Activated CD4-positive, alpha-beta T cell treated with anti-CD3 and anti-CD28 coated beads, Interleukin-2, amount 50 U/mL, for 16 hours (primary cell): ENCODE results near the gene MPHOSPH9.
"Not testable (repeated sequence)": the region's sequence is repeated elsewhere in the genome, so short reads cannot be mapped to it uniquely, and the experiment has no call there.

Experiments
- DNase-seq: peaks from one replicate; pipeline ENCODE4 v3.0.0-alpha.2; 2020

The MPHOSPH9 gene

DNA sequence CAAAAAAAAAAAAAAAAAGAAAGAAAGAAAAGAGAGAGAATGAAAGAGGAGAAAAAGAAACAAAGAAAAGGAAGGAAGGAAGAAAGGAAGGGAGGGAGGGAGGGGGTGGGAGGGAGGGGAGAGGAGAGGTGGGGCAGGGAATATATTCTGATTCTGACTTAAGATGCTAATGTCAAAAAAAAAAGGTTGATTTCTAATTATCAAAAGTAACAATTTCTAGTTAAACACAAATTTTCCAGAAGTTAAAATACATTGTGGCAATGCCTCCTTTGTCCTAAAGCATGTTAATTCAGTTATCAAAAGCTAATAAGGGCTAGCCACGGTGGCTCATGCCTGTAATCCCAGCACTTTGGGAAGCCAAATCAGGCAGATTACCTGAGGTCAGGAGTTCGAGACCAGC, 7.5 kb downstream of the MPHOSPH9 start:
- DNase-seq: no peak

DNA sequence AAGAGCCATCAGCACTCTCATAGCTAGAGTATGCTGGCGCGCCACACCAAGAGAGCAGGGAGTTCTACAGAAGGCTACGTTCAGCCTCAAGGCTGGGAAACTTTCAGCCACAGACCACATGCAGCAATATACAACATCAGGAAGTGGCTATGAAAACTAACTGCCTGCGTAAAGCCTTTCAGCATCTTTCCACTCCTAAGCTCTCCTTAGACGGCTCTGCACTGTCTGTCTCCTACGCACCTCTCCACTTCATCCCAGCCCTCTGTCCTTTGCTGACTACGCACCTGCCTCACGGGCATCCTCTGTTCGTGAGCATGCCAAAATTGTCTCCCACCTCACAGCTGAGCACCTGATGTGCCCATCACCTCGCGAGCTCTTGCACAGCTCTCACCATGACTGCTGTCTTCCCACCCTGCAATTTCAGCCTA, 9.7 kb downstream of the MPHOSPH9 start:
- peak; percentile 71 for DNase-seq

DNA sequence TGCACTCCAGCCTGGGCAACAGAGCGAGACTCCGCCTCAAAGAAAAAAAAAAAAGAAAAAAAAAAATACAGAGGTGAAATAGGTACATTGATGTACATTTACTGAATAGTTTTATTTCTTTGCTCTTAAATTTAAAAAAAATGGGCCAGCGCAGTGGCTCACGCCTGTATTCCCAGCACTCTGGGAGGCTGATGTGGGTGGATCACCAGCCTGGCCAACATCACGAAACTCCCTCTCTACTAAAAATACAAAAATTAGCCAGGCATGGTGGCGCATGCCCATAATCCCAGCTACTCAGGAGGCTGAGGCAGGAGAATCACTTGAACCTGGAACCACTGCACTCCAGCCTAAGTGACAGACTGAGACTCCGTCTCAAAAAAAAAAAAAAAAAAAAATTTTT, 25.1 kb downstream of the MPHOSPH9 start:
- not testable (repeated sequence) for DNase-seq

DNA sequence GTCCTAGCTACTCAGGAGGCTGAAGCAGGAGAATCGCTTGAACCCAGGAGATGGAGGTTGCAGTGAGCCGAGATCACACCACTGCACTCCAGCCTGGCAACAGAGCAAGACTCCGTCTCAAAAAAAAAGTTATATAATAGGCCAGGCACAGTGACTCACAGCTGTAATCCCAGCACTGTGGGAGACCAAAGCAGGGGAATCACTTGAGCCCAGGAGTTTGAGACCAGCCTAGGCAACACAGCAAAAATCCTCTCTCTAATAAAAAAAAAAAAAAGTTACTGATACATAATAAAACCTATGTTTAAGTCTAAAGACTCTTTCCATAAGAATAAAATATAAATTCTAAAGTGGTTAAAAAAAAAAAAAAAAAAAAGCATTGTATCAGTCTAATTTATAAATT, 26.1 kb downstream of the MPHOSPH9 start:
- DNase-seq: not testable (repeated sequence)

DNA sequence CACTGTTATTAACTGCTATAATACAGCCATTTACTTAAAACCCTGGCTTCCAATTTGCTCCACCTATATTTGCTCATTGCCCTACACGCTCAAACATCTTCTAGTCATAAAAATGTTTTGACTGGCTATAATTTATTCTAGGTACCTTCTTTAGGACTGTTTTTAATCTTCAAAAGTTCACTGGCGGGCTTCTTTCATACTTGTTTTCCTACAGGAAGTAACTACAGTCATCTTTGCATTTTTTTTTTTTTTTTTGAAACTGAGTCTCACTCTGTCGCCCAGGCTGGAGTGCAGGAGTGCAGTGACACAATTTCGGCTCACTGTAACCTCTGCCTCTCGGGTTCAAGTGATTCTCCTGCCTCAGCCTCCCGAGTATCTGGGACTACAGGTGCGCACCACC, 32.5 kb downstream of the MPHOSPH9 start:
- DNase-seq: peak; percentile 27

DNA sequence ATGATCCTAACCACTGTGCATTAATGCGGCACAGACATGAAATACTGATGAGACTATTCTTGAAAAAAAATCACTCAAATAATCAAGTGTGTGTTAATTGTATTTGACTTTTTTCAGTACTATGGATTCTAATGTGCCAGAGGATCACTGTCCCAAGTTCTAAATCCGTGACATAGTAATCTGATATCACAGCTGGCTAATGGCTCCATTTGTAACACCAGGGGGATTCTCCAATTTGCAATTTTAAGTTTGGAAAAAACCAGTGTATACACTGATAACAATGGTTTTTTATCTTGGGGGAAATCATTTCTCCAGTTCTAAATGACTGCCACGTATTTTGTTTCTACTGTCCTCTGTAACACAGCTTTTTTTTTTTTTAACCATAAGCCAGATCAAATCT, 33.0 kb downstream of the MPHOSPH9 start:
- no peak for DNase-seq

DNA sequence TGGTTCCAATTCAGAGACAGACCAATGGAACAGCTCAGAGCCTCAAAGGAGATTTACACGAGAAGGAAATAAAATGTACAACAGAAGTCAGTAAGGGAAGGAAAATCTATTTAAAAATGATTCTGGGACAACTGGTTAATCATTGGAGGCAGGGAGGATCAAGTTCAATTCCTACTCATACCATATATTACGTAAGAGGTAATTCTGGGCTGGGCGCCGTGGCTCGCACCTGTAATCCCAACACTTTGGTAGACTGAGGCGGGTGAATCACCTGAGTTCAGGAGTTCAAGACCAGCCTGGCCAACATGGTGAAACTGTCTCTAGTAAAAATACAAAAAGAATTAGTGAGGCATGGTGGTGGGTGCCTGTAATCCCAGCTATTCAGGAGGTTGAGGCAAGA, 45.3 kb downstream of the MPHOSPH9 start:
- DNase-seq: no peak

DNA sequence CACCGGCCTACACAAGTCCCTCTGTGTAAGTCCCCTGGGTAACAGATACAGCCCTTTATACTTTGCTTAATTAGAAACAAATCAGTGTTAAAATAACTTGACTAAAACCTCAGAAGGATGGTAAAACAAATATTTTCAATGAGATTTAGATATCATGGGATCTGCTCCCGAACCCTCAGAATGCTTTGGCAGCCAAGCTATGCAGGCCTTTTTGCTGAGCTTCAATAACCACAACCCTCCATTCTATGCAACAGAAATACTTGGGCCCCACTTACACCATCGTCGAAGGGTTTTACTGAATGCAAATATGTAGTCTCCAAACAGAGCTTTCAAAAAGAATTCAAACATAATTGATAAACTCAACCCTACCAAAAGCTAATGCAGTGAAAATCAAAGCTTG, 52.8 kb downstream of the MPHOSPH9 start:
- no peak for DNase-seq

DNA sequence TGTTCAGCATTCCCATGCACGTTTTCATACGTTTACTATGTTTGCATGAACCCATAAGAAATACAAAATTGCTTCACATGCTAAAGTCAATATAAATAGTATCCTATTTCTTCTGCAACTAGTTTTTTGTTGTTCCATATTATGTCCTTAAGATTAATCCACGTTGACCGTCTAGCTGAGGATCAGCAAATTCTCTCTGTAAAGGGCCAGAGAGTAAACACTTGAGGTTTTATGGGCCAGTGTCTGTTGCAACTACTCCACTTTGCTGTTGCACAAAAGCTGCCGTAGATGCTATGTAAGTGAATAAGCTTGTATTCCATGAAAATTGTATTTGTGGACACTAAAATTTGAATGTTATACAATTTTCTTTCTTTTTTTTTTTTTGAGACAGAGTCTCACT, 61.0 kb downstream of the MPHOSPH9 start:
- no peak for DNase-seq

DNA sequence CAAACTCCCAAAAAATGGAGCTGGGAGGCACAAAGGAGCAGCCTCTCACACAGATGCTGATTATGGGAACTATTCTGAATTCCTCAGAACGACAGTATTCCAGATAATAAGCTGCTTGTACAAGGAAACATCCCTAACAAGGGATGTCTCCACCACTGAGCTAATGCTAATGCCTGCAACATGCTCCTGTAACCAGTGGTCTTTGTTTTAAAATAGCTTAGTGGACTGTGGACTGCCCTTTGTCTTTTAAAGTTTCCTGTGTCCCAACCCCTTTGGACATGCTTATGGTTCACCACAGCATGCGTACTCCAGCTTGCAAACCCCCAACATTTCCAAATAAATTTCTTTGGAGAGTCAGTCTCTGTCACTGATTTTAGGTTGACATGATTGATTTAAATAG, 65.6 kb downstream of the MPHOSPH9 start:
- no peak for DNase-seq

DNA sequence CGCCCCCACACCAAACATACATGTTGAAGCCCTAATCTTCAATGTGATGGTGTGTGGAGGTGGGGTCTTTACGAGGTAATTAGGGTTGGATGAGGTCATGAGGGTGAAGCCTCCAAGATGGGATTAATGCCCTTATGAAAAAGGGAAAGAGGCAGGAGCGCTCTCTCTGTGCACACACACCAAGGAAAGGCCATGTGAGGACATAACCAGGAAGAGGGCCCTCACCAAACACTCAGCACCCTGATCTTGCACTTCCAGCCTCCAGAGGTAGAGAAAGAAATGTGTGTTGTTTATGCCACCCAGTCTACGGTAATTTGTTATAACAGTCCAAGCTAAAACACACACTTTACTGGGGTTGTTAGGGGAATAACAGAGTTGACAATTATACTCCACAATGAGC, 67.4 kb downstream of the MPHOSPH9 start:
- DNase-seq: no peak

DNA sequence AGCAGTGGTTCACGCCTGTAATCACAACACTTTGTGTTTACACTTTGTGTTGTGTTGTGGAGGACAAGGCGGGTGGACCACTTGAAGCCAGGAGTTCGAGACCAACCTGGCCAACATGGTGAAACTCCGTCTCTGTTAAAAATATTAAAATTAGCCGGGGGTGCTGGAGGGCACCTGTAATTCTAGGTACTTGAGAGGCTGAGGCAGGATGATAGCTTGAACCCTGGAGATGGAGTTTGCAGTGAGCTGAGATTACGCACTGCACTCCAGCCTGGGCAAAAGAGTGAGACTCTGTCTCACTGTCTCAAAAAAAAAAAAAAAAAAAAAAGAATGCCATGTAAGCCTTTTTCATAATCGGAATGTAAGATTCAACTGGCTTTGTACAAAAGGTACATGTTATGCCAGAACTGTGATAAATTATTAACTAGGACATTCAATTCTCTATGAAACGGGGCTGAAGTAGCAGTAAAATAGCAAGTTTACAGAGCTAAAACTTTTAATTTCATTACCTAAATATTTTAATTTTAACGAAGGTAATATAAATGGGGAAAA, 68.2 kb downstream of the MPHOSPH9 start:
- DNase-seq: no peak

DNA sequence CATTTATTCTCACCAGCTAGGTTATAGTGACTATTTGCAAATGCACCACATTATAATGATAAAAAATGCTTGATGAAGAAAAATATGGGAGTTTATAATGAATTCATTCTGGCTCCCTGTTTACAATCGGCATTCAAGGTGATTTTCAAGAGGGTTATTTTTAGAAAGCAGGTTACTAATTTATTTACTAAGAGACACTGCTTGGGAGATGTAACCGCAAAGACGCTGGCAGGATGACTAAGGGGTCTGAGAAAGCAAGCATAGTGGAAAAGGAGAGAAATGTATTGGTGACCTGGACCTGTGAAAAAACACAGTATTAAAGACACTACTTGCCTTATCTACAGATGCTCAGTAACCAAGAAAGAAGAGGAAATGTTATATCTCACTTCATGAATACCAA, 68.7 kb downstream of the MPHOSPH9 start:
- DNase-seq: peak; percentile 21

DNA sequence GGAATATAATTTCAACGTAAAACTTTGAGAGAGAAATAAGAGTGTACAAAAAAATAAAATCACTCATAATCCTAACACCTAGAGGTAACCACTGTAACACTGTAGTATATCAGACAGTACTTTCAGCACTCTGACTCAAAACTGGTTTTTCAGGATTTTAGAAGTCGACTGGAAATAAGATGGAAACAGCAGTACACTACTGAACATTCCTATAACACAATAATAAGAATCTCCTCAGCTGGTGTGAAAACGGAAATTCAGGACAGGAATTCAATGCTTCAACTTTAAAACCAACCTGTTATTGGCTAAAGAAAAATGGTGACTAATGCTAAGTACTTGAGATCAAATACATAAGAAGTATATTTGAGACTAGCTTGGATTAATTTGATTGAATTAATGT, 69.7 kb downstream of the MPHOSPH9 start:
- DNase-seq: no peak

DNA sequence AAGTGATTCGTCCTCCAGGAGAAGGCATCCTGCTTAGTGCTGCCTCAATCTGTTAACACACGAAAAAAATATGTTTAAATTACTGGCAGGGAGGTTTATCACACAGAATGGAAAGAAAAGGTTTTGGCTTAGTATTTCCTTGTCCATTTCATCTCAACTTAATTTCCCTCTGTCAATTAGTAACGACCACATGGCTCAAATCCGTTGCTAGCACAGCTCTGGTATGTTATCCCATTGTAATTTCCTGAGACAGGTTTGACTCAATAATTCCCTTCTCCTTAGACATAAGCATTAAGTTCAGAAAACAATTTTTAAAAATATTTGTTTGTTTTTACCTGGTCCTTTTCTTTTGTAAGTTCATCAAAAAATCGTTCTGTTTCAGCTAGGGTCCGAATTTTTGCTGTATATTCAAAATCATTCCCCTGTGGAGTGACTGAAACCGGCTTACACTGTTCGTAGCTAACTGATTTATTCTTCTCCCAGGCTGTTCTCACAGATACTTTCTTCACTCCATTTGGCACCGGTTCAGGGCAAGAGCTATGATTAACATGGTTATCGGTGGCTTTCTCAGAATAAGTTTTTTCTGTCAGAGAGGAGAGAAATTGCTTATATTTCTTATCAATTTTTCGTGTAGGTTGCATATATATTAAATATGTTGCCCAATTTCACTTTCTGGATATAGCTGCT, 72.0 kb downstream of the MPHOSPH9 start:
- no peak for DNase-seq

DNA sequence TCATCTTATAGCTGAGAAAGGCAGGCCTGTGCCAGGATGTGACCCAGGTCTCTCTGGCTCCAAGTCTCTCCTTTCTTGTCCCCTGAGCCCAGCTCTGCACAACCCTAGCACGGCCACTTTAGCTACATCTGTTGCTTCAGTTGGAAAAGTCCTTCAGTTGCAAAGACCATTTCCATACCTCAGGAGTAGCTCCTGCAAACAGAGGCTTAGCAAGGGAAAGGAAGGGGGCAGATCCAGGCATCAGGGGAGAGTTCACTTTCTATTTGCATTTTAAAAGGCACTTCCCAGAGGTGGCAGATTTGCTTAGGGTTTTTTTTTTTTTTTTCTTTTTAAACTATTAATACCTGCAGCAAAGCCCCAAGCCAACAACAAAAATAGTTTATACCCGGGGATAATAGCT, 79.0 kb downstream of the MPHOSPH9 start:
- DNase-seq: no peak

DNA sequence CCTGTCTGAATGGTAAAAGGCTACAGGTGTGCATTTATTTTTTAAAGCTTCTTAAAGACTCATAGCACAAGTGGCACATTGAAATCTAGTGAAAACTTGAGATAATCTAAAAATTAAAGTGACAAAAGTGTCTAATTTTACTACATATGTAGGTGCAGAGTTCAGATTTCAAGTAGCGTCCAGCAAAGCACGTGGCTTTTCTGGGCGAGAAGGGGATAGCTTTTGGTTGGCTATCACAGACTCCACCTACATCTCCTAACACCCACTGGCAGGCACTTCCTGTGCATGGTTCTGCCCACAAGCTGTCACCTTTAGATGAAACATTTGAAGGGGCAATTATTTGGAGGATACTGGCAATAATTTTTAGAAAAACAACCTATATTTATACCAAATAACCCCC, 80.1 kb downstream of the MPHOSPH9 start:
- DNase-seq: no peak

DNA sequence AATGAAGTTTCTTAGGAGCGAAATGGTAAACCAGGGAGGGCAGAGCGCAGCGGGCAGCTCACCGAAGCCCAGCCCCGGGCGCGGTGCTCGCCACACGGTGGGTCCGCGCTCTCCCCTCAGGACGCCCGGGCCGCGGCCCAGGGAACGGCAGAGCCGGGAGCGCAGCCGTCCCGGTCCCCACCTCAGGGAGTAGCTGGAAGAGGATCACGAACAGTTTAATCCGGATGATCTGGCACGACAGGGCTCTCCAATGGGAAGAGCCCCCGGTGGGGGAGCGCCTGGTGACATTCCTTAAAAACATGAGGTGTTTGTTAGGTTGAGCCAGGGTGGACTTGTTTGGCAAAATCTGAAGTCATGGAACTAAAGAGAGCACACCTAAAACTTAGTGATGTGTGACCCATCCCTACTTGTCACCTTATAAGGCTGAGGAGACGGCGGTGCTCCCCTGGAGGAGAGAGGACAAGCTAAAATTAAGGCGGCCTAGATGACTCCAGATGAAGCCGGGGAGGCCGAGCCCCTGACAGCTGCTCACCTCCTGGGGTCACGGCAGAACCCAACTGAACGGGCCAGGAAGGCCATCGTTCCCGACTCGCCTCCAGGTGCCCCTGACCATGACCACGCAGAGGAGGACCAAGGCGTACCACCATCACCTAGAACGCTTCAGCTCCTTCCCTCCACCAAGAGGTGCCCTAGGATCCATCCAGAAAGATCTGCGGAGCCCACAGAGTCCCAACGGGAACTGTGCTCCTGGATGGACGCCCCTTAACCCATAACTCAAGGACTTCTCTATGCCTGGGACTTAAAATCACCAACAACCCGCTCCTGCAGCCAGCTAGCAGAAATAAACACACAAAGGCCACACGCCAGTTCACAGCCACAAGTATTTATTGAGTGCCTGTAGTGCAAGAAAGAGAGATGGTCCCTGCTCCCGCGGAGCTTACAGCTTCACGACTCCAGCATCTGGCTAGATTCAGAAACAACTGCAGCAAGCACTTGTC, 81.2 kb downstream of the MPHOSPH9 start:
- no peak for DNase-seq

DNA sequence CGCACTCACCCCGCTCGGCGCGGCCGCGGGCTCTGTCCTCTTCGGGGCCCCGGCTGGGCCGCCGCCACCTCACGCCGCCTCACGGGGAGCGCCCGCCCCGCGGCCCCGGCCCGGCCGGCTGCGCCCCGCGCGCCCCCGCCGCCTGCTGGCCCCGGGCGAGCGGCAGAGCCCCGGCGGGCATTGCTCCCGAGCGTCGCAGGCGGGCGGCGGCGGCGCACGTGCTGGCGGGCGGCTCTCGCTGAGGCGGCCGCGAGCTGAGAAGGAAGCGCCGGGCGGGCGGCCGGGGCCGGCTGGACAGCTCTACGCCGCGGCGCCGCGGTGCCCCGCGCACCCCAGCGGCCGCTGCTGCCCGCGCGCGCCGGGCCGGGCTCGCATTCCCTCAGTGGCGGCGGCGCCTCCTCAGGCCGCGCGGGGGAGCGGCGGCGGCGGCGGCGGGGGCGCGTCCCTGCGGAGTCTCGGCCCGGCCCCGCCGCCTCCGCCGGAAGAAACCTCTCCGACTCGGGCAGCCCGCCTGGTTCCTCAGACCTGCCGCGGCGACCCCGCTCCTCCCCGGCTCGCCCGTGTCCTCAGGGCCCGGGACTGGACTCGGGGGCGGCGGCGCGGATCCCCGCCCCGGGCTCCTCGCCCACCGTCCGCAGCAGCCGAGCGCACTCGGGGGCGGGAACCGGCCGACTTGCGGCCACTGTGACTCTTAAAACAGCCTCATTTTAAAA, 82.0 kb downstream of the MPHOSPH9 start, which contains the start of gene PITPNM2:
Gene PITPNM2, minus strand, starts transcription at position 347 of the 713 bp plus-strand sequence. CDS start 116,500 bp downstream, outside the sequence.
- peak; percentile 41 for DNase-seq

DNA sequence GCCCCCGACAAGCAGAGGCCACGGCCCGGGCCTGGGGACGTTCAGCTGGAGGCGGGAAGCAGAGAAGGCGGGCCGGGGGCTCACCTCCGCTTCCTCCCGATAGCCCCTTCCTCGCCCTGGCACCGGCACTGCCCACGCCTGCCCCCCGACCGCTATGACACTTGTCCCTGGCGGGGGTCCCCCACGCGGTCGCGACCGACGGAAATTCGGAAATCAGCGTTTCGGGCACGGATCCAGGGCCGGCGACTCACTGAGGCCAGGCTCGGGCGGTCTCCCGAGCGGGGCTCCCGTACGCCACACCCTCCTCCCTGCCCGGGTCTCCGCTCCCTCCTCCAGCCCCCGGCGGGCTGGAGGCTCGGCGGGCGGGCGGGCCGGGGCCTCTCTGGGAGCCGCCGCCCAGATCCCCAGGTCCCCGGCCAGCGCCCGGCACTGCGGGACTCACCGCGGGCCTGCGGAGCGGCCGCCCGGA, 82.6 kb downstream of the MPHOSPH9 start:
- DNase-seq: no peak

DNA sequence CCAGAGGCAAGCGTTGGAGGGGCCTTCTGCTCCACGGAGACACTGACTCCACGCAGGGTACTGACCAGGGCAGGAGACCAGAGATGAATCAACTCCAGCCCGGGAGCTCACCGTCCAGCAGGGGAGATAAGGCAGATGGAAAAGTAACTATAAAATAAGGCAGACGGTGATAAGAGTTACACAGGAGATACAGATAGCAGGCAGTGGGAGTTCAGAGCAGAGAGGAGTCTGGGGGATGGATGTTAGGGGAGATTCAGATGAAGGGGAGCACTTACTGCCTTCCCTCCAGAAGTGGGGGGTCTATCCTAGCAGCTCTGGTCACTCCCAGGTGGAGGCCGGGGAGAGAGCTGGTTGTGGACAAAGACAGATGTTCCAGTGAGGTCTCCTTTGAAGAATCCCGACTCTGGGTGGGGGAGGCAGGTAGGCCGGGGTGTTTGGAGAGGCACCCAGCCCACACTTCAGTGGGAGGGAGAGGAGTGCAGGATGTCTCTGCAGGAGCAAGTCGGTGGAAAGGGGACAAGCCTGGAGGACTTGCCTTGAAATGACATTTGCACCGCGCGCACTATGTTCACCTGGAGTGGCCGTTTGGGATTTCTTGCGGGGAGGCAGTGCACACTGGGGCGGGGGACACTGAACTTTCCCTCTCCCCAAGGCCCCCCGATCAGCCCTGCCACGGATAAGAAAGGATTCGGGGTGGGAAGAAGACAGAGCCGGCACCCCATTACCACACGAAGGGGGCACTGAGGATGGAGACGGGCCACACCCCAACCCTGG, 83.3 kb downstream of the MPHOSPH9 start:
- DNase-seq: no peak

DNA sequence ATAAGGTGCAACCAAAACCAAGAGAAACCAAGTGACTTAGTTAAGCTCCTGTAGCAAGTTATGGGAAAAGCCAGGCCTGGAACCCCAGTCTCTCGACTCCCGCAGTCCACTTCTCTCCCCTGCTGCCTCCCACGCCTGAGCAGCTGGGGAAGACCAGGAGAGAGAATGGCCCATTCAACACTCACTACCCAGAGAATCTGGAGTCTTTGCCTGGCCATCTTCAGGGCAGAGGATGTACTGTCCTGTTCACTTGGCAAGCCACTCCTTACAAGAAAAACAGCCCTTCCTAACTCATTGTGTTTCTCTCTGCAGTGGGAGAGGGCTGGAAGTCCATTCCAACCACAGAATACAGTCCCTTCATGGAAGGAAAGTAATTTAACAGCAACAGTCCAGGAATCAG, 83.9 kb downstream of the MPHOSPH9 start:
- DNase-seq: no peak
